Cardiac muscle cell (in vitro differentiated cells and primary cell): ENCODE results near the gene ERC2. TPM values are rescaled to one million over a fixed set of nuclear protein-coding genes. Genes with fewer than 3 reads are reported as not detected.

Experiments
- DNase-seq, 2 donors: peaks; one replicate each; pipeline versions ENCODE4 v3.0.0 to v3.0.0-alpha.2; 2010 to 2017; ENCODE audit warnings: low read depth in 1 of 2, low spot score in 1 of 2
- H3K27ac ChIP-seq: fragments of 200-600 bp; sonication (generic); 2 replicates; pipeline ENCODE4 v1.5.1; 2016
- H3K27me3 ChIP-seq: fragments of 200-600 bp; sonication (generic); 2 replicates; pipeline ENCODE4 v1.6.0; 2016; ENCODE audit warnings: control low read depth
- H3K36me3 ChIP-seq: fragments of 200-600 bp; sonication (generic); 2 replicates; pipeline ENCODE4 v1.5.1; 2016; ENCODE audit warnings: control low read depth
- H3K4me1 ChIP-seq: fragments of 200-600 bp; sonication (generic); 2 replicates; pipeline ENCODE4 v1.8.1; 2017; ENCODE audit warnings: low read depth, mild to moderate bottlenecking, mixed run types
- H3K4me3 ChIP-seq: fragments of 200-600 bp; sonication (generic); 2 replicates; pipeline ENCODE4 v1.5.1; 2016; ENCODE audit warnings: mild to moderate bottlenecking
- H3K9me3 ChIP-seq: fragments of 200-600 bp; sonication (generic); 2 replicates; pipeline ENCODE4 v1.5.1; 2017; ENCODE audit warnings: low read depth, mild to moderate bottlenecking, control low read depth
- CTCF ChIP-seq: IDR thresholded peaks from 2 replicates; pipeline ENCODE4 v1.5.1; 2012; ENCODE audit warnings: low read depth, mild to moderate bottlenecking, low read length
- polyA plus RNA-seq: library from polyadenylated mRNA; unstranded; fragments of >200 nt; fragmentation: Nextera tagmentation; extraction: Ambion mirVana; gene quantifications from 2 replicates; pipeline ENCODE4 v1.2.1, GENCODE V29; 2016
- total RNA-seq: library from RNA; depleted of rRNA; stranded (reverse); fragments of >200 nt; gene quantifications from 2 replicates; pipeline ENCODE4 v1.2.3, GENCODE V29; 2016

The ERC2 gene
- total and polyA plus RNA-seq, 2 experiments from 2014 or later = 18.1 to 29.0 TPM

GRCh38 chr3:55708921-55709320 is 759.3 kb downstream of the ERC2 start:
- H3K36me3 ChIP-seq = no peaks in the 10 kb centered on the region
- no peaks in the 10 kb centered on the region for H3K27me3 ChIP-seq
- no peak overlapping the region for H3K4me3 ChIP-seq
- TF ChIP-seq CTCF = no peak
- H3K27ac ChIP-seq = peak overlapping the region; percentile 83
- no peaks in the 10 kb centered on the region for H3K9me3 ChIP-seq
- DNase-seq = no peak
- H3K4me1 ChIP-seq = peaks cover 32% of the 10 kb centered on the region

GRCh38 chr3:55708242-55708641 is 760.0 kb downstream of the ERC2 start:
- TF ChIP-seq CTCF = no peak
- H3K27me3 ChIP-seq = no peaks in the 10 kb centered on the region
- peak in 1 of 2 donors; percentile 84 for DNase-seq
- no peaks in the 10 kb centered on the region for H3K9me3 ChIP-seq
- H3K4me1 ChIP-seq = peaks cover 32% of the 10 kb centered on the region
- H3K4me3 ChIP-seq = no peak overlapping the region
- peak overlapping the region; percentile 83 for H3K27ac ChIP-seq
- no peaks in the 10 kb centered on the region for H3K36me3 ChIP-seq

GRCh38 chr3:55704521-55704920 is 763.7 kb downstream of the ERC2 start:
- no peak for DNase-seq
- no peaks in the 10 kb centered on the region for H3K9me3 ChIP-seq
- no peak for TF ChIP-seq CTCF
- H3K27me3 ChIP-seq = no peaks in the 10 kb centered on the region
- no peak overlapping the region for H3K4me3 ChIP-seq
- no peak overlapping the region for H3K27ac ChIP-seq
- H3K36me3 ChIP-seq = no peaks in the 10 kb centered on the region
- H3K4me1 ChIP-seq = peaks cover 60% of the 10 kb centered on the region

- H3K27me3 ChIP-seq = no peaks in the 10 kb centered on the region
- H3K36me3 ChIP-seq = no peaks in the 10 kb centered on the region
- no peak for TF ChIP-seq CTCF
- no peak overlapping the region for H3K27ac ChIP-seq
- H3K9me3 ChIP-seq = no peaks in the 10 kb centered on the region
- H3K4me3 ChIP-seq = no peak overlapping the region
- no peak for DNase-seq
- H3K4me1 ChIP-seq = peaks cover 45% of the 10 kb centered on the region
Measured at GRCh38 chr3:55702822-55703221, 765.4 kb downstream of the ERC2 start.

DNA sequence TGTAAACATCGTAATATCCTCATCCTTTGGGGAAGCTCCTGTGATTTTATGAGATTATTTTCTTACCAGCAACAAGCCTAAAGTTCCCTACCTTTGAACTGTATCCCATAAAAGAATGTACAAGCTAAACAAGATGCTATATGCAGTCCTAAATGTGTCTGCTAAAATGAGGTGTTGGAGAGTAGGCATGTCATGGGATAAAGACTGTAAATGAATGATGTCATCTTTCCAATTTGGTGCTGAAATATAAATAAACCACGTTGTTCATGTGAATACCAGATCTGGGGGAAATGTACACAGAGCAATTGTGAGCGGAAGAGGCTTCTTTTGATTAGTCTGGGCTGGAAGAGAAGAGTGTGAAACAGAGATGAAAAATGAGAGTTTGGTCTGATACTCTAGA is 766.3 kb downstream of the ERC2 start:
- H3K4me1 ChIP-seq = peaks cover 36% of the 10 kb centered on the region
- H3K4me3 ChIP-seq = no peak overlapping the region
- H3K27ac ChIP-seq = peak overlapping the region; percentile 65
- no peaks in the 10 kb centered on the region for H3K27me3 ChIP-seq
- DNase-seq = no peak
- no peak for TF ChIP-seq CTCF
- H3K9me3 ChIP-seq = no peaks in the 10 kb centered on the region
- no peaks in the 10 kb centered on the region for H3K36me3 ChIP-seq

DNA sequence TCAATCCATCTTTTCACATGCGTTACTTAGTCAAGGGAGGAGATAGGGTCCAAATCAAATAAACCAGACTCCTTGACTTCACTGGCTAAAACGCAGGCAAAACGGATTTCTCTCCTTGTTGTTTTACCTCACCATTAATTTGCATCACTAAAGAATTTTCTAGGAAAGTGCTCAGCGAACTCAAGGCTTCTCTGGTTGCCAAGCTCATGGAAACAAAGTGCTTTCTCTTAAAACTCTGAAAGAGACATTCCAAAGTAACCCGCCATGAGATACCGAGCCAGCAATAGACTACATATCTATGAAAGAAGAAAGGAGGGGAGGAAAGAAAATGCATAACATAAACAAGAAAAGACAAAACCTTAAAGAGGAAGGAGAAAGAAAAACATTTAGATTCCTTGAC is 769.4 kb downstream of the ERC2 start:
- no peak for DNase-seq
- Histone ChIP-seq H3K27me3 (no peaks in the 10 kb centered on the region), H3K36me3 (no peaks in the 10 kb centered on the region), H3K9me3 (no peaks in the 10 kb centered on the region), H3K27ac (no peak overlapping the region), H3K4me1 (peaks cover 31% of the 10 kb centered on the region), H3K4me3 (no peak overlapping the region)
- no peak for TF ChIP-seq CTCF
